OCI-LY7 (cell line): Measurements from ENCODE around the gene ADAMTS2.

ENCODE experiments used
- EZH2phosphoT487 ChIP-seq: fragments of 200-600 bp; sonication (generic); IDR thresholded peaks from 2 replicates; pipeline ENCODE4 v1.6.1; 2018; ENCODE audit warnings: low read depth, borderline replicate concordance, mild to moderate bottlenecking, mixed run types, antibody characterized with exemption, low read length, moderate library complexity, mixed read lengths
- TF ChIP-seq, protein P1 (sequence below): fragments of 200-600 bp; sonication (generic); conservative IDR thresholded peaks from 2 replicates; pipeline ENCODE4 v1.5.1; 2014; ENCODE audit warnings: mild to moderate bottlenecking, antibody characterized with exemption, low read length, moderate library complexity, mixed read lengths

DNA sequence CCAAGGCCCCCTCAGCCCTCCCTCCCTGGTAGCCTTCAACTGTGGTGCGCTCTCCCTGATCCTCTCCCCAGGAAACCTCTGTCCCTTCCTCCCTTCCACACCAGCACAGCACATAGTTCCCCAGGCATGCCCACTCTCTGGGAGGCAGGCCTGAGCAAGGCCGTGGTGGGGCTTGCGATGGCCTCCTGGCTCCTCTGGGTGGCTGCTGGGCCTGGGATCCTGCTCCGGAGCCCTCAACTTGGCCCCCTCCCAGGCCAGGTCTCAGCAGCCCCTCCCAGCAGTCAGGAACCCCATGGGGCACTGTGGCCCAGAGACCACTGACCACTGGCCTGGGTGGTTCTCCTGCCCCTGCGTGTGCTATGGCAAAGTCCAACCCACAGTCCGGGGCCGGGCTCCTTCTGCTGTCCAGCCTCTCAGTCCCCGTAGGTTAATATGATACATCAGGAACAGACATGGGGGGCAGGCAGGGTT lies 159.3 kb downstream of the ADAMTS2 start:
- TF ChIP-seq, protein P1, sequence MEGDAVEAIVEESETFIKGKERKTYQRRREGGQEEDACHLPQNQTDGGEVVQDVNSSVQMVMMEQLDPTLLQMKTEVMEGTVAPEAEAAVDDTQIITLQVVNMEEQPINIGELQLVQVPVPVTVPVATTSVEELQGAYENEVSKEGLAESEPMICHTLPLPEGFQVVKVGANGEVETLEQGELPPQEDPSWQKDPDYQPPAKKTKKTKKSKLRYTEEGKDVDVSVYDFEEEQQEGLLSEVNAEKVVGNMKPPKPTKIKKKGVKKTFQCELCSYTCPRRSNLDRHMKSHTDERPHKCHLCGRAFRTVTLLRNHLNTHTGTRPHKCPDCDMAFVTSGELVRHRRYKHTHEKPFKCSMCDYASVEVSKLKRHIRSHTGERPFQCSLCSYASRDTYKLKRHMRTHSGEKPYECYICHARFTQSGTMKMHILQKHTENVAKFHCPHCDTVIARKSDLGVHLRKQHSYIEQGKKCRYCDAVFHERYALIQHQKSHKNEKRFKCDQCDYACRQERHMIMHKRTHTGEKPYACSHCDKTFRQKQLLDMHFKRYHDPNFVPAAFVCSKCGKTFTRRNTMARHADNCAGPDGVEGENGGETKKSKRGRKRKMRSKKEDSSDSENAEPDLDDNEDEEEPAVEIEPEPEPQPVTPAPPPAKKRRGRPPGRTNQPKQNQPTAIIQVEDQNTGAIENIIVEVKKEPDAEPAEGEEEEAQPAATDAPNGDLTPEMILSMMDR = no peak
- TF ChIP-seq EZH2phosphoT487 = no peak
